ENCODE results near the gene PPP2R2C. TPM values are rescaled to one million over a fixed set of nuclear protein-coding genes. Genes with fewer than 3 reads are reported as not detected.

Gene PPP2R2C
- polyA plus RNA-seq, 1 experiment: 0.06 TPM

GRCh38 chr4:6393066-6393465, 79.3 kb downstream of the PPP2R2C start:
- CTCF ChIA-PET: no interaction called here
- Histone ChIP-seq H3K36me3 (ENCODE audit: control insufficient read depth, insufficient read depth, low read length) (no peaks in the 10 kb centered on the region), H3K4me3 (ENCODE audit: low read depth, low read length) (no peak overlapping the region), H3K27me3 (ENCODE audit: control insufficient read depth, insufficient read depth, low read length) (0 out of 2 replicates have a peak, but pooled peaks cover 1% of the 10 kb centered on the region)
- no peak for DNase-seq (ENCODE audit: low read depth)
- POLR2A ChIA-PET: no interaction called here
- TF ChIP-seq, protein P1, sequence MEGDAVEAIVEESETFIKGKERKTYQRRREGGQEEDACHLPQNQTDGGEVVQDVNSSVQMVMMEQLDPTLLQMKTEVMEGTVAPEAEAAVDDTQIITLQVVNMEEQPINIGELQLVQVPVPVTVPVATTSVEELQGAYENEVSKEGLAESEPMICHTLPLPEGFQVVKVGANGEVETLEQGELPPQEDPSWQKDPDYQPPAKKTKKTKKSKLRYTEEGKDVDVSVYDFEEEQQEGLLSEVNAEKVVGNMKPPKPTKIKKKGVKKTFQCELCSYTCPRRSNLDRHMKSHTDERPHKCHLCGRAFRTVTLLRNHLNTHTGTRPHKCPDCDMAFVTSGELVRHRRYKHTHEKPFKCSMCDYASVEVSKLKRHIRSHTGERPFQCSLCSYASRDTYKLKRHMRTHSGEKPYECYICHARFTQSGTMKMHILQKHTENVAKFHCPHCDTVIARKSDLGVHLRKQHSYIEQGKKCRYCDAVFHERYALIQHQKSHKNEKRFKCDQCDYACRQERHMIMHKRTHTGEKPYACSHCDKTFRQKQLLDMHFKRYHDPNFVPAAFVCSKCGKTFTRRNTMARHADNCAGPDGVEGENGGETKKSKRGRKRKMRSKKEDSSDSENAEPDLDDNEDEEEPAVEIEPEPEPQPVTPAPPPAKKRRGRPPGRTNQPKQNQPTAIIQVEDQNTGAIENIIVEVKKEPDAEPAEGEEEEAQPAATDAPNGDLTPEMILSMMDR (IDR thresholded peaks at IDR 0.05; ENCODE audit: insufficient read depth, low read depth, low read length): no peak

- ChIA-PET CTCF (interaction anchor here (0.5 kb wide), 1 partner anchor 397 kb away, joined by 3 read pairs; no protein-coding TSS in a partner anchor), POLR2A (no interaction called here)
- TF ChIP-seq, protein P1 (IDR thresholded peaks at IDR 0.05; ENCODE audit: insufficient read depth, low read depth, low read length): no peak
- Histone ChIP-seq H3K36me3 (ENCODE audit: control insufficient read depth, insufficient read depth, low read length) (no peaks in the 10 kb centered on the region), H3K27me3 (ENCODE audit: control insufficient read depth, insufficient read depth, low read length) (0 out of 2 replicates have a peak, but pooled peaks cover 1% of the 10 kb centered on the region), H3K4me3 (ENCODE audit: low read depth, low read length) (no peak overlapping the region)
- no peak for DNase-seq (ENCODE audit: low read depth)
Measured at GRCh38 chr4:6392407-6392806, 80.0 kb downstream of the PPP2R2C start.

- CTCF ChIA-PET: no interaction called here
- POLR2A ChIA-PET: no interaction called here
- DNase-seq (ENCODE audit: low read depth): no peak
- Histone ChIP-seq H3K36me3 (ENCODE audit: control insufficient read depth, insufficient read depth, low read length) (no peaks in the 10 kb centered on the region), H3K27me3 (ENCODE audit: control insufficient read depth, insufficient read depth, low read length) (0 out of 2 replicates have a peak, but pooled peaks cover 1% of the 10 kb centered on the region), H3K4me3 (ENCODE audit: low read depth, low read length) (no peak overlapping the region)
- TF ChIP-seq, protein P1 (IDR thresholded peaks at IDR 0.05; ENCODE audit: insufficient read depth, low read depth, low read length): no peak
Measured at GRCh38 chr4:6391852-6392188, 80.6 kb downstream of the PPP2R2C start.

- TF ChIP-seq, protein P1 (IDR thresholded peaks at IDR 0.05; ENCODE audit: insufficient read depth, low read depth, low read length): no peak
- H3K36me3 ChIP-seq (ENCODE audit: control insufficient read depth, insufficient read depth, low read length): no peaks in the 10 kb centered on the region
- DNase-seq (ENCODE audit: low read depth): no peak
- 0 out of 2 replicates have a peak, but pooled peaks cover 1% of the 10 kb centered on the region for H3K27me3 ChIP-seq (ENCODE audit: control insufficient read depth, insufficient read depth, low read length)
- H3K4me3 ChIP-seq (ENCODE audit: low read depth, low read length): no peak overlapping the region
- POLR2A ChIA-PET: no interaction called here
- CTCF ChIA-PET: no interaction called here
Measured at GRCh38 chr4:6391186-6391851, 81.1 kb downstream of the PPP2R2C start.

GRCh38 chr4:6390356-6390755, 82.1 kb downstream of the PPP2R2C start:
- POLR2A ChIA-PET: no interaction called here
- TF ChIP-seq, protein P1 (IDR thresholded peaks at IDR 0.05; ENCODE audit: insufficient read depth, low read depth, low read length): no peak
- no peak for DNase-seq (ENCODE audit: low read depth)
- Histone ChIP-seq H3K36me3 (ENCODE audit: control insufficient read depth, insufficient read depth, low read length) (no peaks in the 10 kb centered on the region), H3K4me3 (ENCODE audit: low read depth, low read length) (no peak overlapping the region), H3K27me3 (ENCODE audit: control insufficient read depth, insufficient read depth, low read length) (0 out of 2 replicates have a peak, but pooled peaks cover 1% of the 10 kb centered on the region)
- CTCF ChIA-PET: interaction anchor here (0.6 kb wide), 1 partner anchor 32 kb away, joined by 3 read pairs; no protein-coding TSS in a partner anchor
